ENCODE measurements around the gene MIGA2. TPM values are rescaled to one million over a fixed set of nuclear protein-coding genes. Genes with fewer than 3 reads are reported as not detected.

The MIGA2 gene
- total RNA-seq, 1 experiment from 2014 or later, result 23.0 TPM

GRCh38 chr9:129104051-129104450, 67.6 kb downstream of the MIGA2 start:
- in situ Hi-C loops (cut with HindIII; ENCODE audit: low pct_unique_long_range_greater_than_20kb, low sequenced_read_pairs) (no loop called here), intact Hi-C loops (cut with micrococcal nuclease; ENCODE audit: unreplicated experiment) (no loop called here)
- H3K27ac ChIP-seq (ENCODE audit: low read length), result no peak overlapping the region
- H3K36me3 ChIP-seq (ENCODE audit: control insufficient read depth, insufficient read depth, low read length), result no peaks in the 10 kb centered on the region
- ATAC-seq (no peak), DNase-seq (ENCODE audit: low read depth, low spot score) (no peak)
- no peaks in the 10 kb centered on the region for H3K9me3 ChIP-seq (ENCODE audit: control insufficient read depth, insufficient read depth, low read depth, low read length)
- peaks cover 7% of the 10 kb centered on the region for H3K4me1 ChIP-seq (ENCODE audit: control insufficient read depth, insufficient read depth, low read length)
- TF ChIP-seq POLR2AphosphoS5 (IDR thresholded peaks at IDR 0.05; ENCODE audit: low read depth, low read length) (no peak), SIN3A (IDR thresholded peaks at IDR 0.05; ENCODE audit: borderline replicate concordance, insufficient read depth, low read depth, low read length) (no peak), REST (IDR thresholded peaks at IDR 0.05; ENCODE audit: insufficient read depth in 1 of 2, low read depth in 2 of 2, low read length in 1 of 2) (no peak), TCF7L2 (IDR thresholded peaks at IDR 0.05; ENCODE audit: low read depth, low read length) (no peak), CTCF (IDR thresholded peaks at IDR 0.05) (no peak)
- no peak overlapping the region for H3K4me3 ChIP-seq (ENCODE audit: low read depth in 2 of 2, low read length in 2 of 2)
- ChIA-PET CTCF (no interaction called here), POLR2A (no interaction called here)
- no TSS peak for BruUV-seq (replicated peaks)
- H3K27me3 ChIP-seq (ENCODE audit: control insufficient read depth, insufficient read depth, low read length), result no peaks in the 10 kb centered on the region

GRCh38 chr9:129105857-129106694, 69.7 kb downstream of the MIGA2 start:
- in situ Hi-C loops (cut with HindIII; ENCODE audit: low pct_unique_long_range_greater_than_20kb, low sequenced_read_pairs) (no loop called here), intact Hi-C loops (cut with micrococcal nuclease; ENCODE audit: unreplicated experiment) (no loop called here)
- Histone ChIP-seq H3K4me1 (ENCODE audit: control insufficient read depth, insufficient read depth, low read length) (peaks cover 13% of the 10 kb centered on the region), H3K27me3 (ENCODE audit: control insufficient read depth, insufficient read depth, low read length) (no peaks in the 10 kb centered on the region), H3K36me3 (ENCODE audit: control insufficient read depth, insufficient read depth, low read length) (peaks cover 2% of the 10 kb centered on the region; the same call in 1 of the 2 replicates), H3K27ac (ENCODE audit: low read length) (no peak overlapping the region), H3K4me3 (ENCODE audit: low read depth in 2 of 2, low read length in 2 of 2) (no peak overlapping the region), H3K9me3 (ENCODE audit: control insufficient read depth, insufficient read depth, low read depth, low read length) (no peaks in the 10 kb centered on the region)
- no peak for ATAC-seq
- CTCF ChIA-PET, result no interaction called here
- POLR2A ChIA-PET, result interaction anchor here (0.5 kb wide), 1 partner anchor 9 kb away, joined by 4 read pairs; no protein-coding TSS in a partner anchor
- no peak for DNase-seq (ENCODE audit: low read depth, low spot score)
- no TSS peak for BruUV-seq (replicated peaks)
- TF ChIP-seq POLR2AphosphoS5 (IDR thresholded peaks at IDR 0.05; ENCODE audit: low read depth, low read length) (no peak), SIN3A (IDR thresholded peaks at IDR 0.05; ENCODE audit: borderline replicate concordance, insufficient read depth, low read depth, low read length) (no peak)

GRCh38 chr9:129107651-129108050, 71.2 kb downstream of the MIGA2 start:
- BruUV-seq (replicated peaks), result no TSS peak
- POLR2A ChIA-PET, result no interaction called here
- ATAC-seq (no peak), DNase-seq (ENCODE audit: low read depth, low spot score) (no peak)
- CTCF ChIA-PET, result no interaction called here
- Histone ChIP-seq H3K27me3 (ENCODE audit: control insufficient read depth, insufficient read depth, low read length) (no peaks in the 10 kb centered on the region), H3K9me3 (ENCODE audit: control insufficient read depth, insufficient read depth, low read depth, low read length) (no peaks in the 10 kb centered on the region), H3K4me3 (ENCODE audit: low read depth in 2 of 2, low read length in 2 of 2) (no peak overlapping the region), H3K4me1 (ENCODE audit: control insufficient read depth, insufficient read depth, low read length) (peaks cover 13% of the 10 kb centered on the region), H3K27ac (ENCODE audit: low read length) (no peak overlapping the region), H3K36me3 (ENCODE audit: control insufficient read depth, insufficient read depth, low read length) (peaks cover 6% of the 10 kb centered on the region; the same call in 1 of the 2 replicates)
- in situ Hi-C loops (cut with HindIII; ENCODE audit: low pct_unique_long_range_greater_than_20kb, low sequenced_read_pairs) (no loop called here), intact Hi-C loops (cut with micrococcal nuclease; ENCODE audit: unreplicated experiment) (no loop called here)
- TF ChIP-seq SIN3A (IDR thresholded peaks at IDR 0.05; ENCODE audit: borderline replicate concordance, insufficient read depth, low read depth, low read length) (no peak), CTCF (IDR thresholded peaks at IDR 0.05) (no peak), POLR2AphosphoS5 (IDR thresholded peaks at IDR 0.05; ENCODE audit: low read depth, low read length) (no peak), REST (IDR thresholded peaks at IDR 0.05; ENCODE audit: insufficient read depth in 1 of 2, low read depth in 2 of 2, low read length in 1 of 2) (no peak), TCF7L2 (IDR thresholded peaks at IDR 0.05; ENCODE audit: low read depth, low read length) (no peak)

Data from Panc1 (cell line).